ENCODE data around the gene TRABD2A.

DNA sequence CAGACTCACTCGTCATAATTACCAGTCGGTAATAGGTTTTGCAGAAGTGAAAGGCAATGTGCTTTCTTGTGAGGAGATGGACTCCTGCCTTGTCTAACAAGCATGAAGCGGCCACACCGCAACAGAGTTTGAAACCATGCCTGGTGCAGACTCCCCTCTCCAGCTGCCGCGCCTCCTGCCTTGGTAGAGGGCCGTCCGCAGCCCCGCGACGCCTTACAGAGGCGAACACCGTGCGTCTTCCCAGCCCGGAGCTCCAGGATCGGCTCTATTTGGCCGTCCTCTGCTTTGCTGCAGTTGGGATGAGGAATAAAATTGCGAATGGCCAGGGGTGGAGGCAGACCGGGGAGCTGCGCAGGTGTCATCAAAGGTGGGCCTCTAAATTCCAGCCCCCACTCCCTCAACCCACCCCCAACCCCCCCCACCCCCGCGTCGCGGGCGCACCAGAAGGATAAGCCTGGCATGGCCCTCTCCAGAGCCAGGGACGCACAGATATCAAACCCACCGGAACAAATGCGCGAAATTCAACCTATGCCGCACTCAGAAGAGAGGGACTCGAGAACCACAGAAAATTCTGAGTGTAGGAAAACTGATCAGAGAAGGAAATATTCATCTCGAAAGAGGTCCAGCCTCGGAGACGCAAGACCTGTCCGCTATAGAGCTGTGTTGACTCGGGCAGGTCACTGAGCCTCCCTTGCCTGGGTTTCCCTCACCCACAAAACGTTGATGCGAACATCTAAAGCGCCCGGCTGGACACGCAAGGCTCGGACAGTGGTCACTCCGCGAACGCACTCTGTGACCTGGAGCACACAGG lies 1.1 kb downstream of the TRABD2A start:
- TF ChIP-seq, protein P1, sequence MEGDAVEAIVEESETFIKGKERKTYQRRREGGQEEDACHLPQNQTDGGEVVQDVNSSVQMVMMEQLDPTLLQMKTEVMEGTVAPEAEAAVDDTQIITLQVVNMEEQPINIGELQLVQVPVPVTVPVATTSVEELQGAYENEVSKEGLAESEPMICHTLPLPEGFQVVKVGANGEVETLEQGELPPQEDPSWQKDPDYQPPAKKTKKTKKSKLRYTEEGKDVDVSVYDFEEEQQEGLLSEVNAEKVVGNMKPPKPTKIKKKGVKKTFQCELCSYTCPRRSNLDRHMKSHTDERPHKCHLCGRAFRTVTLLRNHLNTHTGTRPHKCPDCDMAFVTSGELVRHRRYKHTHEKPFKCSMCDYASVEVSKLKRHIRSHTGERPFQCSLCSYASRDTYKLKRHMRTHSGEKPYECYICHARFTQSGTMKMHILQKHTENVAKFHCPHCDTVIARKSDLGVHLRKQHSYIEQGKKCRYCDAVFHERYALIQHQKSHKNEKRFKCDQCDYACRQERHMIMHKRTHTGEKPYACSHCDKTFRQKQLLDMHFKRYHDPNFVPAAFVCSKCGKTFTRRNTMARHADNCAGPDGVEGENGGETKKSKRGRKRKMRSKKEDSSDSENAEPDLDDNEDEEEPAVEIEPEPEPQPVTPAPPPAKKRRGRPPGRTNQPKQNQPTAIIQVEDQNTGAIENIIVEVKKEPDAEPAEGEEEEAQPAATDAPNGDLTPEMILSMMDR (IDR thresholded peaks at IDR 0.05) = no peak
- TF ChIP-seq EP300 (IDR thresholded peaks at IDR 0.05) = no peak
